SK-N-MC (cell line): ENCODE results near the gene NRXN3.

ENCODE experiments used
- EZH2 ChIP-seq: fragments of 200-600 bp; sonication (generic); IDR thresholded peaks from one replicate; pipeline ENCODE4 v1.6.1; 2017; ENCODE audit warnings: antibody characterized with exemption
- FOXP2 ChIP-seq: optimal IDR thresholded peaks from 2 replicates; pipeline ENCODE3; 2011; ENCODE audit warnings: mild to moderate bottlenecking, moderate library complexity; ENCODE audit not compliant: insufficient read depth; ENCODE audit errors: extremely low read length, control extremely low read depth
- POLR2AphosphoS5 ChIP-seq: IDR thresholded peaks from 2 replicates; pipeline ENCODE4 v1.6.1; 2012; ENCODE audit warnings: mild to moderate bottlenecking, low read depth, low read length, borderline replicate concordance

DNA sequence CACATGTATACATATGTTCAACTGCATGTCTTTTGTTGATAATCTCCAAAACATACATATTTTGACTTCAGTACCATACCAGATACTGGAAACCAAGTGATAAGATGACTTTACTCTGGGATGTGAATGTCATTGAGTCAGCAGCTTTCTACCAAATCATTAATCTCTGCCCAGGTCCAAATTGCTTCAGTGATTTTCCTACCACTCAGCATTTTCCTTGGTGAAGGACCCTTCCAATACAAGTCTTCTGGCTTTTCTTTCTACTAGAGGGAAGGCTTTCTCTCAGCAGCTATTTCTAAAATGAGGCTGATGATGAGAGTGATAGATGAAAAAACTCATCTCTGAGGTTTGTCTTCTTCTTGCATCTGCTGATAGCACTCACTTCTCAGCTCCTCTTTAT, 1008.5 kb downstream of the NRXN3 start:
- TF ChIP-seq EZH2 (no peak), POLR2AphosphoS5 (no peak), FOXP2 (no peak)
